ENCODE data around the gene HECA. TPM values are rescaled to one million over a fixed set of nuclear protein-coding genes. Genes with fewer than 3 reads are reported as not detected.
"Not testable (repeated sequence)": the region's sequence is repeated elsewhere in the genome, so short reads cannot be mapped to it uniquely, and the experiment has no call there.

HECA gene
- total RNA-seq, 1 donor from 2014 or later: 48.9 TPM

GRCh38 chr6:139201378-139201777 lies 66.5 kb downstream of the HECA start:
- ATAC-seq (no peak), DNase-seq (no peak)
- intact Hi-C loops (cut with DNase I): no loop called here
- no peaks in the 10 kb centered on the region for H3K36me3 ChIP-seq
- H3K27ac ChIP-seq: no peak overlapping the region
- peaks cover 8% of the 10 kb centered on the region for H3K9me3 ChIP-seq
- H3K27me3 ChIP-seq: no peaks in the 10 kb centered on the region
- no peaks in the 10 kb centered on the region for H3K4me1 ChIP-seq
- no peak for TF ChIP-seq CTCF (IDR thresholded peaks at IDR 0.05)
- H3K4me3 ChIP-seq: no peak overlapping the region

- Histone ChIP-seq H3K27me3 (no peaks in the 10 kb centered on the region), H3K36me3 (no peaks in the 10 kb centered on the region), H3K4me1 (no peaks in the 10 kb centered on the region), H3K27ac (no peak overlapping the region), H3K9me3 (peaks cover 12% of the 10 kb centered on the region), H3K4me3 (no peak overlapping the region)
- ATAC-seq: no peak
- no peak for TF ChIP-seq CTCF (IDR thresholded peaks at IDR 0.05)
- DNase-seq: no peak
- intact Hi-C loops (cut with DNase I): no loop called here
Observed at GRCh38 chr6:139204978-139205377, 70.1 kb downstream of the HECA start.

GRCh38 chr6:139205843-139206242 lies 71.0 kb downstream of the HECA start:
- H3K4me1 ChIP-seq: no peaks in the 10 kb centered on the region
- no peaks in the 10 kb centered on the region for H3K27me3 ChIP-seq
- no peaks in the 10 kb centered on the region for H3K36me3 ChIP-seq
- DNase-seq (no peak), ATAC-seq (no peak)
- no peak overlapping the region for H3K4me3 ChIP-seq
- peaks cover 15% of the 10 kb centered on the region for H3K9me3 ChIP-seq
- intact Hi-C loops (cut with DNase I): no loop called here
- H3K27ac ChIP-seq: no peak overlapping the region
- no peak for TF ChIP-seq CTCF (IDR thresholded peaks at IDR 0.05)

- ATAC-seq; DNase-seq; H3K4me1 ChIP-seq; H3K4me3 ChIP-seq; intact Hi-C loops (cut with DNase I); H3K36me3 ChIP-seq; H3K27ac ChIP-seq; H3K27me3 ChIP-seq: not testable (repeated sequence)
- peaks cover 13% of the 10 kb centered on the region for H3K9me3 ChIP-seq
Observed at GRCh38 chr6:139210766-139211165, 75.9 kb downstream of the HECA start.

GRCh38 chr6:139212460-139212859 lies 77.6 kb downstream of the HECA start:
- H3K4me3 ChIP-seq; H3K27me3 ChIP-seq; intact Hi-C loops (cut with DNase I); H3K36me3 ChIP-seq; DNase-seq; ATAC-seq; H3K9me3 ChIP-seq; H3K4me1 ChIP-seq; H3K27ac ChIP-seq: not testable (repeated sequence)

- DNase-seq: peak; percentile 83
- peak; percentile 100 for ATAC-seq
- peak; percentile 82 for TF ChIP-seq CTCF (IDR thresholded peaks at IDR 0.05)
- Histone ChIP-seq H3K4me3 (no peak overlapping the region), H3K4me1 (peaks cover 9% of the 10 kb centered on the region), H3K9me3 (no peaks in the 10 kb centered on the region), H3K27ac (peak overlapping the region; percentile 66), H3K36me3 (no peaks in the 10 kb centered on the region), H3K27me3 (no peaks in the 10 kb centered on the region)
- intact Hi-C loops (cut with DNase I): no loop called here
Observed at GRCh38 chr6:139219271-139219729, 84.4 kb downstream of the HECA start.

GRCh38 chr6:139219746-139220145 lies 84.9 kb downstream of the HECA start:
- H3K4me1 ChIP-seq: peaks cover 9% of the 10 kb centered on the region

GRCh38 chr6:139228387-139228786 lies 93.5 kb downstream of the HECA start:
- not testable (repeated sequence) for H3K9me3 ChIP-seq, H3K4me3 ChIP-seq, ATAC-seq, H3K27me3 ChIP-seq, H3K4me1 ChIP-seq, DNase-seq, H3K36me3 ChIP-seq, H3K27ac ChIP-seq
- intact Hi-C loops (cut with DNase I): loop anchor here (10.0 kb wide), 1 partner anchor 136 kb away; no protein-coding TSS in a partner anchor

More at GRCh38 chr6:139219746-139220145, 84.9 kb downstream of the HECA start:
- H3K36me3 ChIP-seq: no peaks in the 10 kb centered on the region
- no peak overlapping the region for H3K4me3 ChIP-seq
- intact Hi-C loops (cut with DNase I): loop anchor here (10.0 kb wide), 1 partner anchor 145 kb away; no protein-coding TSS in a partner anchor
- H3K9me3 ChIP-seq: no peaks in the 10 kb centered on the region
- DNase-seq: no peak
- H3K27ac ChIP-seq: peak overlapping the region; percentile 66
- ATAC-seq: no peak
- H3K27me3 ChIP-seq: no peaks in the 10 kb centered on the region
- no peak for TF ChIP-seq CTCF (IDR thresholded peaks at IDR 0.05)

Data from upper lobe of right lung (tissue), 1 donor.